22Rv1 (cell line): ENCODE results near the gene BTBD9.

ENCODE experiments used
- ZFX ChIP-seq: fragments of 450-650 bp; IDR thresholded peaks from 2 replicates; pipeline ENCODE4 v1.6.1; 2017; ENCODE audit warnings: antibody characterized with exemption, borderline replicate concordance
- TF ChIP-seq, protein P1 (sequence below): fragments of 450-650 bp; IDR thresholded peaks from 2 replicates; pipeline ENCODE4 v1.5.1; 2017; ENCODE audit warnings: mild to moderate bottlenecking

- TF ChIP-seq, protein P1, sequence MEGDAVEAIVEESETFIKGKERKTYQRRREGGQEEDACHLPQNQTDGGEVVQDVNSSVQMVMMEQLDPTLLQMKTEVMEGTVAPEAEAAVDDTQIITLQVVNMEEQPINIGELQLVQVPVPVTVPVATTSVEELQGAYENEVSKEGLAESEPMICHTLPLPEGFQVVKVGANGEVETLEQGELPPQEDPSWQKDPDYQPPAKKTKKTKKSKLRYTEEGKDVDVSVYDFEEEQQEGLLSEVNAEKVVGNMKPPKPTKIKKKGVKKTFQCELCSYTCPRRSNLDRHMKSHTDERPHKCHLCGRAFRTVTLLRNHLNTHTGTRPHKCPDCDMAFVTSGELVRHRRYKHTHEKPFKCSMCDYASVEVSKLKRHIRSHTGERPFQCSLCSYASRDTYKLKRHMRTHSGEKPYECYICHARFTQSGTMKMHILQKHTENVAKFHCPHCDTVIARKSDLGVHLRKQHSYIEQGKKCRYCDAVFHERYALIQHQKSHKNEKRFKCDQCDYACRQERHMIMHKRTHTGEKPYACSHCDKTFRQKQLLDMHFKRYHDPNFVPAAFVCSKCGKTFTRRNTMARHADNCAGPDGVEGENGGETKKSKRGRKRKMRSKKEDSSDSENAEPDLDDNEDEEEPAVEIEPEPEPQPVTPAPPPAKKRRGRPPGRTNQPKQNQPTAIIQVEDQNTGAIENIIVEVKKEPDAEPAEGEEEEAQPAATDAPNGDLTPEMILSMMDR: no peak
- TF ChIP-seq ZFX: no peak
Observed at GRCh38 chr6:38284802-38285394, 354.8 kb downstream of the BTBD9 start.
